ENCODE results near the gene FAM78B.

- no peak for TF ChIP-seq CTCF (IDR thresholded peaks at IDR 0.05)
- no peak for TF ChIP-seq POLR2AphosphoS5 (IDR thresholded peaks at IDR 0.05)
Measured at GRCh38 chr1:166080277-166080966, 86.4 kb downstream of the FAM78B start.

All from stomach (tissue), 4 donors.